Neural cell (in vitro differentiated cells): ENCODE results near the gene ZNF407. TPM values are rescaled to one million over a fixed set of nuclear protein-coding genes. Genes with fewer than 3 reads are reported as not detected.

Experiments used
- H2AFZ ChIP-seq: fragments of 200-600, 300-800 bp; sonication (generic), shearing (Covaris generic); 2 replicates; pipeline ENCODE4 v1.6.0; 2014; ENCODE audit warnings: low read depth, mild to moderate bottlenecking, antibody characterized with exemption, low read length, moderate library complexity
- H3F3A ChIP-seq: fragments of 200-600 bp; shearing (Covaris generic); 2 replicates; pipeline ENCODE4 v1.6.1; 2016; ENCODE audit warnings: mild to moderate bottlenecking, moderate library complexity, mixed read lengths, antibody characterized with exemption, low read length; ENCODE audit not compliant: insufficient read depth, poor library complexity, severe bottlenecking
- H3K27ac ChIP-seq: fragments of 200-600, 300-800 bp; sonication (generic), shearing (Covaris generic); 2 replicates; pipeline ENCODE4 v1.5.1; 2014; ENCODE audit warnings: mild to moderate bottlenecking, low read length, moderate library complexity
- H3K27me3 ChIP-seq: fragments of 300-800, 200-600 bp; sonication (generic), shearing (Covaris generic); 2 replicates; pipeline ENCODE4 v1.6.0; 2014; ENCODE audit warnings: mild to moderate bottlenecking, low read depth, low read length, moderate library complexity; ENCODE audit not compliant: insufficient read depth
- H3K36me3 ChIP-seq: fragments of 300-800, 200-600 bp; sonication (generic), shearing (Covaris generic); 2 replicates; pipeline ENCODE4 v1.5.1; 2014; ENCODE audit warnings: mild to moderate bottlenecking, antibody characterized with exemption, low read length, moderate library complexity; ENCODE audit not compliant: insufficient read depth
- H3K4me2 ChIP-seq: fragments of 300-800, 200-600 bp; sonication (generic), shearing (Covaris generic); 2 replicates; pipeline ENCODE4 v1.6.0; 2014; ENCODE audit warnings: mild to moderate bottlenecking, low read length
- H3K4me3 ChIP-seq: fragments of 300-800, 200-600 bp; sonication (generic), shearing (Covaris generic); 2 replicates; pipeline ENCODE4 v1.5.1; 2014; ENCODE audit warnings: mild to moderate bottlenecking, low read length, moderate library complexity
- H3K79me2 ChIP-seq: fragments of 200-600 bp; shearing (Covaris generic); replicated peaks from 2 replicates; pipeline ENCODE4 v1.6.0; 2014; ENCODE audit warnings: mild to moderate bottlenecking, low read length, moderate library complexity; ENCODE audit not compliant: insufficient read depth
- H3K9ac ChIP-seq: fragments of 300-800, 200-600 bp; sonication (generic), shearing (Covaris generic); 2 replicates; pipeline ENCODE4 v1.6.1; 2016; ENCODE audit warnings: mild to moderate bottlenecking, low read length, mixed read lengths
- H3K9me2 ChIP-seq: fragments of 200-600 bp; shearing (Covaris generic); 2 replicates; pipeline ENCODE4 v1.6.1; 2016; ENCODE audit warnings: mild to moderate bottlenecking, low read length, mixed read lengths; ENCODE audit not compliant: insufficient read depth
- H3K9me3 ChIP-seq: fragments of 200-600, 300-800 bp; sonication (generic), shearing (Covaris generic); 2 replicates; pipeline ENCODE4 v1.6.1; 2016; ENCODE audit warnings: mild to moderate bottlenecking, mixed run types, low read length, moderate library complexity, mixed read lengths
- H4K20me1 ChIP-seq: fragments of 200-600 bp; shearing (Covaris generic); 2 replicates; pipeline ENCODE4 v1.6.1; 2016; ENCODE audit warnings: mild to moderate bottlenecking, mixed run types; ENCODE audit not compliant: insufficient read depth
- CTCF ChIP-seq: fragments of 450-650 bp; IDR thresholded peaks from 2 replicates; pipeline ENCODE4 v1.5.1; 2014; ENCODE audit warnings: antibody characterized with exemption, mild to moderate bottlenecking, moderate library complexity; ENCODE audit not compliant: poor library complexity, severe bottlenecking
- EP300 ChIP-seq: fragments of 450-650 bp; conservative IDR thresholded peaks from 2 replicates; pipeline ENCODE4 v1.6.1; 2014; ENCODE audit warnings: antibody characterized with exemption, mild to moderate bottlenecking, moderate library complexity; ENCODE audit not compliant: poor library complexity, severe bottlenecking
- EZH2 ChIP-seq: fragments of 200-600, 300-800 bp; shearing (Covaris generic), sonication (generic); IDR thresholded peaks from 2 replicates; pipeline ENCODE4 v1.6.1; 2014; ENCODE audit warnings: antibody characterized with exemption, low read length, borderline replicate concordance, mild to moderate bottlenecking; ENCODE audit not compliant: insufficient read depth, poor library complexity, severe bottlenecking
- MXI1 ChIP-seq: fragments of 450-650 bp; conservative IDR thresholded peaks from 2 replicates; pipeline ENCODE4 v1.6.1; 2014; ENCODE audit warnings: antibody characterized with exemption, mild to moderate bottlenecking; ENCODE audit not compliant: poor library complexity, severe bottlenecking
- POLR2AphosphoS5 ChIP-seq: IDR thresholded peaks from 2 replicates; pipeline ENCODE4 v1.6.1; 2012
- RAD21 ChIP-seq: fragments of 450-650 bp; conservative IDR thresholded peaks from 2 replicates; pipeline ENCODE4 v1.6.1; 2014; ENCODE audit warnings: antibody characterized with exemption, mild to moderate bottlenecking, moderate library complexity
- SMC3 ChIP-seq: fragments of 450-650 bp; conservative IDR thresholded peaks from 2 replicates; pipeline ENCODE4 v1.6.1; 2014; ENCODE audit warnings: antibody characterized with exemption, mild to moderate bottlenecking, moderate library complexity; ENCODE audit not compliant: poor library complexity
- TAF1 ChIP-seq: IDR thresholded peaks from 2 replicates; pipeline ENCODE4 v1.6.1; 2012; ENCODE audit warnings: low read depth
- polyA plus RNA-seq: library from polyadenylated mRNA; depleted of rRNA; stranded (reverse); fragments of >200 nt; gene quantifications from 2 replicates; pipeline ENCODE4 v1.2.3, GENCODE V29; 2014
- TF ChIP-seq, protein P1 (sequence below): IDR thresholded peaks from 2 replicates; pipeline ENCODE4 v1.6.1; 2012; ENCODE audit warnings: borderline replicate concordance

The ZNF407 gene
- polyA plus RNA-seq, 1 donor from 2014 or later = 2.9 TPM

DNA sequence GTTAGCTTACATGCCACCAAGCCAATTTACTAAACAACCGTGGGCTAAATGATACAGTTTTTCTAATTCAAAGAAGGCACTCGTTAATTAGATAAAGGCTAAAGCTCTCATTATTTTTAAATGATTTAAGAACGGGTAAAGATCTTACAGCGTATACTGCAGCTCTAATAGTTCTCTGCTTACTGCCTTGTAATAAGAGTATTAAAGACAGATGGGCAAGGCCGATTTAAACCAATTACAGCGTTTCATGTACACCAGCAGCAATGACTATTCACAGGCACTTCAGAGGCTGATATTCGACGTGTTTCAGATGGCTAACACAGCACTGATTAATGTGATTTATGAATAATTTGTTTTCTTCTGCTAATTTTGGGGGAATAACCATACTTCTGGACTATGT, 259.3 kb downstream of the ZNF407 start:
- H3F3A ChIP-seq = no peaks in the 10 kb centered on the region
- peaks cover 28% of the 10 kb centered on the region for H3K27me3 ChIP-seq
- no peak overlapping the region for H3K9ac ChIP-seq
- H4K20me1 ChIP-seq = no peaks in the 10 kb centered on the region
- no peaks in the 10 kb centered on the region for H3K36me3 ChIP-seq
- no peak overlapping the region for H3K4me2 ChIP-seq
- no peak overlapping the region for H3K27ac ChIP-seq
- H3K79me2 ChIP-seq = no peaks in the 10 kb centered on the region
- H2AFZ ChIP-seq = no peak overlapping the region
- TF ChIP-seq SMC3 (no peak), RAD21 (no peak), MXI1 (no peak), POLR2AphosphoS5 (no peak), CTCF (no peak)
- H3K4me3 ChIP-seq = no peak overlapping the region
- H3K9me2 ChIP-seq = no peaks in the 10 kb centered on the region
- no peaks in the 10 kb centered on the region for H3K9me3 ChIP-seq

DNA sequence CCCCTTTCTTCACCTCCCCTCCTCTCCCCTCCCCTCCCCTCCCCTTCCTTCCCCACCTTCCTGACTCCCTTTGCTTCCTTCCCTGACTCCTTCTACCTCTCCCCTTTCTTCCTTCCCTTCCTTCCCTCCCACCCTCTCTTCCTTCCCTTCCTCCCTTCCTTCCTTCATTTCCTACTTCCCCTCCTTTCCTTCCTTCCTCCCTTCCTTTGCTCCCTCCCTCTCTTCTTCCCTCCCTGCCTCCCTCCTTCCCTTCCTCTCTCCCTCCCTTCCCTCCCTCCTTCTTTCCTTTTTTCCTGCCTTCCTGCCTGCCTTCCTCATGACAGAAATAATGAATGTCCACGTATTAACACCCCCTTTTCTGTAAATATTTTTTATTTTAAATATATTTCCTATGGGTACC, 260.2 kb downstream of the ZNF407 start:
- no peak overlapping the region for H2AFZ ChIP-seq
- H4K20me1 ChIP-seq = no peaks in the 10 kb centered on the region
- H3K4me2 ChIP-seq = no peak overlapping the region
- peaks cover 28% of the 10 kb centered on the region for H3K27me3 ChIP-seq
- no peak overlapping the region for H3K27ac ChIP-seq
- TF ChIP-seq MXI1 (no peak), EP300 (no peak), EZH2 (no peak), CTCF (no peak), RAD21 (no peak), POLR2AphosphoS5 (no peak), TAF1 (no peak), SMC3 (no peak)
- TF ChIP-seq, protein P1, sequence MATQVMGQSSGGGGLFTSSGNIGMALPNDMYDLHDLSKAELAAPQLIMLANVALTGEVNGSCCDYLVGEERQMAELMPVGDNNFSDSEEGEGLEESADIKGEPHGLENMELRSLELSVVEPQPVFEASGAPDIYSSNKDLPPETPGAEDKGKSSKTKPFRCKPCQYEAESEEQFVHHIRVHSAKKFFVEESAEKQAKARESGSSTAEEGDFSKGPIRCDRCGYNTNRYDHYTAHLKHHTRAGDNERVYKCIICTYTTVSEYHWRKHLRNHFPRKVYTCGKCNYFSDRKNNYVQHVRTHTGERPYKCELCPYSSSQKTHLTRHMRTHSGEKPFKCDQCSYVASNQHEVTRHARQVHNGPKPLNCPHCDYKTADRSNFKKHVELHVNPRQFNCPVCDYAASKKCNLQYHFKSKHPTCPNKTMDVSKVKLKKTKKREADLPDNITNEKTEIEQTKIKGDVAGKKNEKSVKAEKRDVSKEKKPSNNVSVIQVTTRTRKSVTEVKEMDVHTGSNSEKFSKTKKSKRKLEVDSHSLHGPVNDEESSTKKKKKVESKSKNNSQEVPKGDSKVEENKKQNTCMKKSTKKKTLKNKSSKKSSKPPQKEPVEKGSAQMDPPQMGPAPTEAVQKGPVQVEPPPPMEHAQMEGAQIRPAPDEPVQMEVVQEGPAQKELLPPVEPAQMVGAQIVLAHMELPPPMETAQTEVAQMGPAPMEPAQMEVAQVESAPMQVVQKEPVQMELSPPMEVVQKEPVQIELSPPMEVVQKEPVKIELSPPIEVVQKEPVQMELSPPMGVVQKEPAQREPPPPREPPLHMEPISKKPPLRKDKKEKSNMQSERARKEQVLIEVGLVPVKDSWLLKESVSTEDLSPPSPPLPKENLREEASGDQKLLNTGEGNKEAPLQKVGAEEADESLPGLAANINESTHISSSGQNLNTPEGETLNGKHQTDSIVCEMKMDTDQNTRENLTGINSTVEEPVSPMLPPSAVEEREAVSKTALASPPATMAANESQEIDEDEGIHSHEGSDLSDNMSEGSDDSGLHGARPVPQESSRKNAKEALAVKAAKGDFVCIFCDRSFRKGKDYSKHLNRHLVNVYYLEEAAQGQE = no peak
- no peaks in the 10 kb centered on the region for H3K79me2 ChIP-seq
- no peak overlapping the region for H3K9ac ChIP-seq
- no peaks in the 10 kb centered on the region for H3K9me2 ChIP-seq
- H3K4me3 ChIP-seq = no peak overlapping the region
- no peaks in the 10 kb centered on the region for H3K36me3 ChIP-seq
- H3F3A ChIP-seq = no peaks in the 10 kb centered on the region
- H3K9me3 ChIP-seq = no peaks in the 10 kb centered on the region
